Jurkat, Clone E6-1 (cell line): ENCODE data around the gene ILDR2.
"Not testable (repeated sequence)": the region's sequence is repeated elsewhere in the genome, so short reads cannot be mapped to it uniquely, and the experiment has no call there.

Source experiments
- DNase-seq: peaks from one replicate; pipeline ENCODE4 v3.0.0-alpha.2; 2011; ENCODE audit warnings: low read depth, low spot score
- H3K4me3 ChIP-seq: 2 replicates; pipeline ENCODE4 v1.5.1; 2011; ENCODE audit warnings: mild to moderate bottlenecking, low read length, control low read depth, moderate library complexity

The ILDR2 gene

DNA sequence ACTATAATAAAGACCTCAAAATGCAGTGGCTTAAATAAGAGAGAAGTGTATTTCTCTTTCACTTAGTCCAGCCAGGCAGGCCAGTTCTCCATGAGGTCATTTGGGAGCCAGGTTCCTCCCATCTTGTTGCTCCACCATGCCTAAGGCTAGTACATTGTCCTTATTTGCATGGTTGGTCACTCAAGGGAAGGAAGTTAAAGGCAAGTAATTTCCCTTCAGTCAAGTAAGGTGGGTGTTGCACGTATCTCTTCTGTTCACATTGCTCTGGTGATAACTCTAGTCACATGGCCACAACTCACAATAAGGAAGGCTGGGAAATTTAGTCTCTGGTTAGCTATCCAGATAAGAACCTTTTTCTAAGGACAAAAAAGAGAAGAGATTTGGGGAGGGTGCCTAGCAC is 72.1 kb downstream of the ILDR2 start:
- DNase-seq: no peak
- no peak overlapping the region for H3K4me3 ChIP-seq

GRCh38 chr1:166902279-166902678 is 73.1 kb downstream of the ILDR2 start:
- DNase-seq: no peak
- no peak overlapping the region for H3K4me3 ChIP-seq

GRCh38 chr1:166900987-166901386 is 74.4 kb downstream of the ILDR2 start:
- H3K4me3 ChIP-seq: no peak overlapping the region
- no peak for DNase-seq

DNA sequence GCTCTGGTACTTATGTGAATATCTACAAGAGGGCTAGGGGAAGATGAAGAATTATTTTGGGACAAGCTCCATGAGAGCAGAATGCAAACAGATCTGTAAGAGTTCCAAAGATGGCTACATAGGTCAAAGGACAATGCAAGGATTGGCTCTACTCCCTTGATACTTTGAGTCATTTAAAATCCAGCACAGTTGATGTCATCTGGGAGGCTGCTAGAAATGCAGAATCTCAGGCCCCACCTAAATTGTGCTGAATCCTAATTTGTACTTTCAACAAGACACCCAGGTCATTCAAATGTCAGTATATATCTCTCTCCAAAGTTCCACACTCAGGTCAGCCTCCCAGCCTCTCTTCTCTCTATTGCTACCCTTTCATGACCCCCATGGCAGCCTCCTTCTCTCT is 75.6 kb downstream of the ILDR2 start:
- no peak for DNase-seq
- no peak overlapping the region for H3K4me3 ChIP-seq

DNA sequence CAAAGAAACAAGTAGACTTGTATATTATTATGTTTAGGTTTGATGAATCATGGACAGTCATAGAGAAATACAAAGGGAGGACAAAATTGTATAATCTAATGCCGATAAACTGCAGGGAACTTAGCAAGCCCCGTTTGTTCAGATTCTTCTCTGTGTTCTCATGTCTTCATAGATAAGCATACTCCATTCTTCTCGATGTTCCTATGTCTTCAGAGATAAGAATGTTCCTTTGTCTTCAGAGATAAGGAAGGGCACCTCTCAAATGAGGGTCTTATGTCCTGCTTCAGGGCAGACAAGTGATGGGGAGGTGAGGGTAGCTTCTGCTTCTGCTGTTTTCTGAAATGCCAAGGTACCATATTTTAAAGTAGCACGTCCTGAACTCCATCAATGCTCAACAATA is 79.6 kb downstream of the ILDR2 start:
- DNase-seq: no peak
- H3K4me3 ChIP-seq: no peak overlapping the region

DNA sequence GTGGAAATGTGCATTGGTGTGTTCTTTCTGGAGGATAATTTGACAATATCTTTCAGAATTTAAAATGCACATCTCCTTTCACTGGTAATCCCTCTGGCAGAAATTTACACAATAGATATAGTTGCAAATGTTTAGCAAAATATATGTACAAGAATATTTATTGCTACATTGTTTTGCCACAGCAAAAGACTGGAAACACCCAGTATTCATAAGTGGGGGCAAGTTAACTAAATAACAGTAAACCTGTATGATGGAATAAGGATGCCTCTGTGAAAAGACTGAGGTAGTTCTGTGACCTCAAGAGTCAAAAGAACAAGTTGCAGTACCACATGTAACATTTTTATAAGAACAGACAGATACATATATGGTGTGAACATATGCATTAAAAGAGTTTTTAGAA is 85.6 kb downstream of the ILDR2 start:
- H3K4me3 ChIP-seq: no peak overlapping the region
- DNase-seq: no peak

GRCh38 chr1:166888373-166889111 is 86.8 kb downstream of the ILDR2 start:
- H3K4me3 ChIP-seq: no peak overlapping the region
- no peak for DNase-seq

GRCh38 chr1:166884971-166885370 is 90.4 kb downstream of the ILDR2 start:
- no peak overlapping the region for H3K4me3 ChIP-seq
- DNase-seq: peak; percentile 24

DNA sequence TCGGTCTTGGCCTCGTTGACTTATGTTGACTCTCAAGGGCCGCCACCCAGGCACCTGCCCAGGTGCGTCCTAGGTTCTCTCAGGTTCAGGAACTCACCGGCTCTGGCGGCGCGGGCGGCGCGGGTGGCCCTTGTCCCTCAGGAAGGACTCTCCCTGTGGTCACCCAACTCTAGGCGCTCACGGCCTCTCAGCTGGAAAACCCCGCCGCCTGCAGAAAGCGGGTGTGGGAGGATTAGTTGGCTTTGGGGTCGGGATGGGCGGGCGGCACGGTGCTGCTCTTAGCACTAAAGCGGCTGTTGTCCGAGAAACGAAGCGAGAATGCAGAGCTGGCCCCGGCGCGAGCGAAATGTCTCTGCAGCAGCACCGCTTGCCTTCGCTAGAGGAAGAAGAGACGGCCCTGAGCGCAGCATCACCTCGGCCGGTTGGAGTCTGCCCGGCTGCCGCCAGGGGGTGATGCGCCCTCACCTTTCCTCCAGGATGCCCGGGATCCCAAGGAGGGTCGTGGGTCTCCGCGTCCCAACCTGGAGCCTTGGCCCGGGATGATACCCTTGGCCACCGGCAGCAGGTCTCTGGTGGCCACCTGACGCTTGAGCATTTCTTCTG is 91.2 kb downstream of the ILDR2 start:
- no peak overlapping the region for H3K4me3 ChIP-seq
- DNase-seq: no peak

- H3K4me3 ChIP-seq: no peak overlapping the region
- no peak for DNase-seq
Observed at GRCh38 chr1:166882893-166883292, 92.4 kb downstream of the ILDR2 start.

DNA sequence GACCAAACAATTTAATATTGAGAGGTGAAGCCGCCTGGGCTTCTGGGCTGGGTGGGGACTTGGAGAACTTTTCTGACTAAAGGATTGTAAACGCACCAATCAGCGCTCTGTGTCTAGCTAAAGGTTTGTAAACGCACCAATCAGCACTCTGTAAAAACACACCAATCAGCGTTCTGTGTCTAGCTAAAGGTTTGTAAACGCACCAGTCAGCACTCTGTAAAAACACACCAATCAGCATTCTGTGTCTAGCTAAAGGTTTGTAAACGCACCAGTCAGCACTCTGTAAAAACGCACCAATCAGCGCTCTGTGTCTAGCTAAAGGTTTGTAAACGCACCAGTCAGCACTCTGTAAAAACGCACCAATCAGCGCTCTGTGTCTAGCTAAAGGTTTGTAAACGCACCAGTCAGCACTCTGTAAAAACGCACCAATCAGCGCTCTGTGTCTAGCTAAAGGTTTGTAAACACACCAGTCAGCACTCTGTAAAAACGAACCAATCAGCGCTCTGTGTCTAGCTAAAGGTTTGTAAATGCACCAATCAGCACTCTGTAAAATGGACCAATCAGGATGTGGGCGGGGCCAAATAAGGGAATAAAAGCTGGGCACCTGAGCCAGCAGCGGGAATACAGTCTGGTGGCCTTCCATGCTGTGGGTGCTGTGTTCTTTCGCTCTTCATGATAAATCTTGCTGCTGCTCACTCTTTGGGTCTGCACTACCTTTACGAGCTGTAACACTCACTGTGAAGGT is 97.0 kb downstream of the ILDR2 start:
- not testable (repeated sequence) for DNase-seq, H3K4me3 ChIP-seq

DNA sequence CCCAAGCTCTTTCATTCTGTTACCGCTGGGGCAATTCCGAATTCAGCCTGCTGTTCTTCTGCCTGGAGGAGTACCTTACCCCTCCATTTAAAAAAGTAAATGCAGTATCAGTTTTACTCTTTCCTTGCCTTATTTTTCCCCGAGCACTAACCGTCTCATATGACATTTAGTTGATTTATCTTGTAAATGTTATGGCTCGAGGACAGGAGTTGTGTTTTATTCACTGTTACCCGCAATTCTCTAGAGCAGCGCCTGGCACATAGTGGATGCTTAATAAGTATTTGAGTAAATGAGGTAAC is 98.9 kb downstream of the ILDR2 start:
- H3K4me3 ChIP-seq: peak overlapping the region; percentile 59
- no peak for DNase-seq

DNA sequence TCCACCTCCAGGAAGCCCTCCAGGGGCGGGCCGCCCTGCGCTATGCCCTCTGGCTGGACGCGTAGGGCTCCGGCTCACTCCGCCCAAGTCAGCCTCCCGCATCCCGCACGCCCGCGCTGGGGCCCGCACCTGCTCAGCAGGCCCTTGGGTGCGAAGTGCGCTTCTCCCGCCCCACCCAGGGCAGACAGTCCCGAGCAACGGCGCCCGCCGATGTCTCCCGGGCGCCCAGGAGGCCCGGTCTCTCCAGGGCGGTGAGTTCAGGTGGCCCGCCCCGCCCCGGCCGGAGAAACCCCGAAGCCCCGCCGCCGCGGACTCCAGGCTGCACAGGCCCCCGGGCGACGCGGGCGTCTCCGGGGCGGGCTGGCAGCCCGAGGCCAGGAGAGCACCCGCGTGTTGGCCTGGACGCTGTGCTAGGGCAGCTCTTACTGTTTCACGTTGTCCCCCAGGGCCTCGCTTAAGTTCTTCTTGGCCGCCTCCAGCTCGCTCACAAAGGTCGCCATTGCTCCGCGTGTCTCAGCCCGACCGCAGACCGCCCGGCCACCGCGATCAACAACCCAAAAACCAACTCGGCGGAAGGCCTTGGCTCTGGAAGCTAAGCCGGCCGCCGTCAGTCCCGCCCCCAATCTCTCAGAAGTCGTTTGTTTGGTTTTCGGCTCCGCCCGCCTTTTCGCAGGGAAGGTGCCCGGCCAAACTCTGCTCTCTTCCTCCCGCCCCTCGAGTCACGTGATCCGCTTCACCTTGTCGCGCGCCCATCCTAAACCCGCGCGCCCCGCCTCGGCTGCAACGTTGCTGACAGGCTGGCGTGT is 99.4 kb downstream of the ILDR2 start, which contains the start of gene TADA1:
Gene TADA1, minus strand, starts transcription at position 531 of the 806 bp plus-strand sequence. Its CDS starts 31 bp downstream, at position 500.
- H3K4me3 ChIP-seq: peak within 1 kb of the TSS; percentile 71
- DNase-seq: peak; percentile 98

DNA sequence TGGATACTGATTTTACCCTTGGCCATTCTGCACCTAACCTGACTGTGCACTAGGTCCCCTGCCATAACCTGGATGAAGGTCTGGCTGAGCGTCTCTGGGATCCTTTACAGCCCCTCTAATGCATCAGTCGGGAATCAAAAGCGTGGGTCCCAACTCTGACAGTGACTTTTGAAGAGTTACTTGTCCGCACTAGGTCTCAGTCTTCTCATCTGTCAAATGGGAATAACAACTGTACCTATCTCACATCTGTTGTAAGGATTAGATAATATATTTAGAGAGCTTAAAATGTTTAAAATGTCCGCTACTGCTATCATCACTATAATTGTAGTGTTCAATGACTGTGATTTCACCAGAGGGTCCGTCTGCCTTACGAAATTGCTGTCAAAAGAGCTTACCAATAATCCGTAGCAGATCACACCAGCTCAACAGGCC is 100.0 kb downstream of the ILDR2 start:
- peak overlapping the region; percentile 71 for H3K4me3 ChIP-seq
- DNase-seq: no peak

DNA sequence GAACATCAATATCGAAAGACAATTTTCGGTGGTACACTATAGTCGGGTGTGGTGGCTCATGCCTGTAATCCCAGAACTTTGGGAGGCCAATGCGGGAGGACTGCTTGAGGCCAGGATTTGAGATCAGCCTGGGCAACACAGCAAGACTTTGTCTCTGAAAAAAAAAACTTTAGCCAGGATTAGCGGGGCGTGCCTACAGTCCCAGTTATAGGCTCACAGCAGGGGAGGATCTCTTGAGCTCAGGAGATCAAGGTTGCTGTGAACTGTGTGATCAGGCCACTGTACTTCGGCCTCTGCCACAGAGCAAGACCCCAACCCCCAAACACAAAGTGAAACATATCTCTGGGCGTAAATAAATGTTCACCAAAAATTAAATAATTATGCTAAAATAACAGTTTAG is 100.9 kb downstream of the ILDR2 start:
- DNase-seq: no peak
- no peak overlapping the region for H3K4me3 ChIP-seq

DNA sequence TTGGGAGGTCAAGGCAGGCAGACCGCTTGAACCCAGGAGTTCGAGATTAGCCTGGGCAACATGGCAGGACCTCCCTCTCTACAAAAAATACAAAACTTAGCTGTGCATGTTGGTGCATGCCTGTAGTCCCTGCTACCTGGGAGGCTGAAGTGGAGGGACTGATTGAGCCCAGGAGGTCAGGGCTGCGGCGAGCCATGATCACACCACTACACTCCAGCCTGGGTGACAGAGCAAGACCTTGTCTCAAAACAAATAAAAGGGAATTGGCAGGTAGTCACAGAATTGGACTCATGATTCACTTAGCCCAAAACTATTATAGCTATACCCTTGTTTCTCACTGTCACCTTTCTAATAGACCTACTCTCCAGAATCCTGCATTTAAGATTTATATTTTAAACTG is 104.8 kb downstream of the ILDR2 start:
- no peak for DNase-seq
- H3K4me3 ChIP-seq: no peak overlapping the region

DNA sequence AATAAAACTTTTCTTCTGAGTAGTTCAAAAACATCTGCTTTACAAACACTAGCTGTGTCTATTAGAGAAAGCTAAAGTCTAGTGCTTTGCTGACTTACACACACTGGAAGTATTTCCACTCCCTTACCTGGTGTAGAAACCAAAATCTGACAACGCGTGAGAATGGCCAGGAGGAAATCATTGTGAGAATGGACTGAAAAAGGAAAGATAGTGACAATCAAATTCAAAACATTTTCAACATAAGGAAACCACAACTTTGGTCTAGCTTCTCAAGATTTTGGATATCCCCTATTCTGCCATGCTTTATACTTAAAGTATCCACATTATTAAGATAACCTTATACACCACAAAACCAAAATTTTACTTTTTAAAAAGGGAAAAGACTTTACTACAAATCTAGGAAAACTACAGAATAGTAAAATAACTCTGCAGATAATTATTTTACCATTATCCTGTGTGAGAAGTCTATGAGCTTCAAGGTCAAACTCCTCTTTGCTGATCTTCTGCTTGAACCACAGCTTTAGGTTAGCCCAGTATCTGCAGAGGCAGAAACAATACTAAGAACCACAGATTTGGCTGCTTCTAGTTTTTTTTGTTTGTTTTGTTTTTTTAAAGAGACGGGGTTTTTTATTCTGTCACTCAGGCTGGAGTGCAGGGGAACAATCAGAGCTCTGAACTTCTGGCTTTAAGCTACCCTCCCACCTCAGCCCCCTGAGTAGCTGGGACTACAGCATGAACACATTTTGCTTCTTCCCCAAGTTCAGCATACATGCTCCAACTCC is 105.8 kb downstream of the ILDR2 start:
- no peak overlapping the region for H3K4me3 ChIP-seq
- no peak for DNase-seq

- DNase-seq: no peak
- no peak overlapping the region for H3K4me3 ChIP-seq
Observed at GRCh38 chr1:166868639-166869038, 106.7 kb downstream of the ILDR2 start.

- DNase-seq: no peak
- no peak overlapping the region for H3K4me3 ChIP-seq
Observed at GRCh38 chr1:166865926-166866325, 109.4 kb downstream of the ILDR2 start.
